Fibroblast of mammary gland (primary cell): Measurements from ENCODE around the gene HNMT.

Source experiments
- DNase-seq: peaks from one replicate; pipeline ENCODE4 v3.0.0-alpha.2; 2010; ENCODE audit warnings: low read depth
- H3K4me3 ChIP-seq: 2 replicates; pipeline ENCODE4 v1.5.1; 2011; ENCODE audit warnings: low read depth, mild to moderate bottlenecking, low read length, moderate library complexity; ENCODE audit not compliant: control insufficient read depth
- CTCF ChIP-seq: conservative IDR thresholded peaks from 2 replicates; pipeline ENCODE4 v1.5.1; 2011; ENCODE audit warnings: low read depth, low read length, inconsistent platforms; ENCODE audit not compliant: control insufficient read depth, insufficient read depth

Gene HNMT

GRCh38 chr2:137973280-137973679, 9.0 kb downstream of the HNMT start:
- DNase-seq, result no peak
- no peak overlapping the region for H3K4me3 ChIP-seq
- TF ChIP-seq CTCF, result no peak

- no peak for TF ChIP-seq CTCF
- H3K4me3 ChIP-seq, result no peak overlapping the region
- no peak for DNase-seq
These were observed 11.3 kb downstream of the HNMT start for GRCh38 chr2:137975280-137976271.

- no peak overlapping the region for H3K4me3 ChIP-seq
- DNase-seq, result no peak
- TF ChIP-seq CTCF, result no peak
These were observed 12.0 kb downstream of the HNMT start for GRCh38 chr2:137976274-137976673.

GRCh38 chr2:137977790-137978189, 13.5 kb downstream of the HNMT start:
- H3K4me3 ChIP-seq, result no peak overlapping the region
- DNase-seq, result no peak
- TF ChIP-seq CTCF, result no peak

- peak; percentile 26 for DNase-seq
- TF ChIP-seq CTCF, result no peak
- no peak overlapping the region for H3K4me3 ChIP-seq
These were observed 16.2 kb downstream of the HNMT start for GRCh38 chr2:137980459-137980858.

- DNase-seq, result no peak
- no peak for TF ChIP-seq CTCF
- H3K4me3 ChIP-seq, result no peak overlapping the region
These were observed 16.9 kb downstream of the HNMT start for GRCh38 chr2:137981112-137981656.
